OCI-LY3 (cell line): ENCODE results near the gene PPP2R2C.

Source experiments
- CTCF ChIP-seq: fragments of 200-600, 300-600 bp; sonication (generic); IDR thresholded peaks from 2 replicates; pipeline ENCODE4 v1.5.1; 2014; ENCODE audit warnings: antibody characterized with exemption, low read length, low read depth
- EZH2phosphoT487 ChIP-seq: fragments of 200-600 bp; shearing (Covaris generic); IDR thresholded peaks from 2 replicates; pipeline ENCODE4 v1.6.1; 2018; ENCODE audit warnings: antibody characterized with exemption, mixed run types, low read depth

GRCh38 chr4:6493658-6494304 is 21.4 kb upstream of the PPP2R2C start:
- TF ChIP-seq CTCF (no peak), EZH2phosphoT487 (no peak)
